Osteoblast (primary cell): Measurements from ENCODE around the gene MARCHF2. TPM values are rescaled to one million over a fixed set of nuclear protein-coding genes. Genes with fewer than 3 reads are reported as not detected.

Experiments
- DNase-seq: peaks from one replicate; pipeline ENCODE4 v3.0.0; 2011; ENCODE audit warnings: low spot score, mixed read lengths; ENCODE audit not compliant: insufficient read length; ENCODE audit errors: missing footprints
- H2AFZ ChIP-seq: 2 replicates; pipeline ENCODE4 v1.6.0; 2011; ENCODE audit warnings: mild to moderate bottlenecking, low read length
- H3K27ac ChIP-seq: 2 replicates; pipeline ENCODE4 v1.5.1; 2011; ENCODE audit warnings: mild to moderate bottlenecking, low read depth, low read length, moderate library complexity
- H3K27me3 ChIP-seq: 2 replicates; pipeline ENCODE4 v1.6.0; 2012; ENCODE audit warnings: mild to moderate bottlenecking, control low read depth, inconsistent platforms, low read length, moderate library complexity; ENCODE audit not compliant: insufficient read depth
- H3K36me3 ChIP-seq: 2 replicates; pipeline ENCODE4 v1.5.1; 2011; ENCODE audit warnings: mild to moderate bottlenecking, low read length, control low read depth, moderate library complexity; ENCODE audit not compliant: insufficient read depth
- H3K4me1 ChIP-seq: 2 replicates; pipeline ENCODE4 v1.5.1; 2011; ENCODE audit warnings: mild to moderate bottlenecking, low read length, control low read depth, moderate library complexity; ENCODE audit not compliant: insufficient read depth
- H3K4me2 ChIP-seq: 2 replicates; pipeline ENCODE4 v1.6.0; 2011; ENCODE audit warnings: mild to moderate bottlenecking, low read length; ENCODE audit not compliant: insufficient read depth
- H3K4me3 ChIP-seq: fragments of 200-600 bp; sonication (generic); 3 replicates; pipeline ENCODE4 v1.5.1; 2012; ENCODE audit warnings: mild to moderate bottlenecking, low read length, inconsistent platforms; ENCODE audit not compliant: insufficient read depth
- H3K79me2 ChIP-seq: 2 replicates; pipeline ENCODE4 v1.6.0; 2012; ENCODE audit warnings: mild to moderate bottlenecking, low read length, control low read depth, inconsistent platforms; ENCODE audit not compliant: insufficient read depth
- H3K9me3 ChIP-seq: 2 replicates; pipeline ENCODE4 v1.5.1; 2011; ENCODE audit warnings: low read depth, low read length, control low read depth
- H4K20me1 ChIP-seq: 2 replicates; pipeline ENCODE4 v1.6.0; 2012; ENCODE audit warnings: mild to moderate bottlenecking, low read length, control low read depth; ENCODE audit not compliant: insufficient read depth
- CTCF ChIP-seq: IDR thresholded peaks from 2 replicates; pipeline ENCODE4 v1.5.1; 2011; ENCODE audit warnings: mild to moderate bottlenecking, low read depth, low read length, moderate library complexity; ENCODE audit errors: extremely low read depth
- total RNA-seq: library from RNA; depleted of rRNA; stranded (reverse); fragments of >200 nt; gene quantifications from 2 replicates; pipeline ENCODE4 v1.2.3, GENCODE V29; 2012

MARCHF2 gene
- total RNA-seq, 1 donor = 69.8 TPM

GRCh38 chr19:8478598-8478997 lies 65.5 kb downstream of the MARCHF2 start:
- Histone ChIP-seq H3K4me3 (no peak overlapping the region), H3K27ac (no peak overlapping the region)

GRCh38 chr19:8481201-8481600 lies 68.1 kb downstream of the MARCHF2 start:
- Histone ChIP-seq H3K4me1 (no peaks in the 10 kb centered on the region), H4K20me1 (peaks cover 55% of the 10 kb centered on the region), H3K4me2 (no peak overlapping the region), H3K9me3 (no peaks in the 10 kb centered on the region), H3K36me3 (peaks cover 67% of the 10 kb centered on the region), H2AFZ (no peak overlapping the region), H3K27me3 (no peaks in the 10 kb centered on the region), H3K27ac (no peak overlapping the region), H3K4me3 (no peak overlapping the region), H3K79me2 (peaks cover 85% of the 10 kb centered on the region)
- DNase-seq = no peak
- no peak for TF ChIP-seq CTCF

More at GRCh38 chr19:8478598-8478997, 65.5 kb downstream of the MARCHF2 start:
- Histone ChIP-seq H3K36me3 (peaks cover 65% of the 10 kb centered on the region), H2AFZ (no peak overlapping the region), H3K27me3 (no peaks in the 10 kb centered on the region), H3K79me2 (peaks cover 89% of the 10 kb centered on the region), H3K9me3 (no peaks in the 10 kb centered on the region), H4K20me1 (peaks cover 49% of the 10 kb centered on the region), H3K4me2 (no peak overlapping the region), H3K4me1 (no peaks in the 10 kb centered on the region)
- TF ChIP-seq CTCF = no peak
- peak; percentile 84 for DNase-seq

GRCh38 chr19:8481616-8482015 lies 68.5 kb downstream of the MARCHF2 start:
- no peak overlapping the region for H2AFZ ChIP-seq
- no peak for TF ChIP-seq CTCF
- no peak overlapping the region for H3K4me3 ChIP-seq
- H3K27ac ChIP-seq = no peak overlapping the region
- H4K20me1 ChIP-seq = peaks cover 53% of the 10 kb centered on the region
- peaks cover 68% of the 10 kb centered on the region for H3K36me3 ChIP-seq
- DNase-seq = no peak
- H3K9me3 ChIP-seq = no peaks in the 10 kb centered on the region
- peaks cover 84% of the 10 kb centered on the region for H3K79me2 ChIP-seq
- H3K4me2 ChIP-seq = no peak overlapping the region
- H3K4me1 ChIP-seq = no peaks in the 10 kb centered on the region
- no peaks in the 10 kb centered on the region for H3K27me3 ChIP-seq

GRCh38 chr19:8482696-8483095 lies 69.6 kb downstream of the MARCHF2 start:
- Histone ChIP-seq H3K36me3 (peaks cover 70% of the 10 kb centered on the region), H3K27me3 (no peaks in the 10 kb centered on the region), H4K20me1 (peaks cover 47% of the 10 kb centered on the region), H2AFZ (no peak overlapping the region), H3K9me3 (no peaks in the 10 kb centered on the region), H3K79me2 (peaks cover 73% of the 10 kb centered on the region), H3K4me1 (no peaks in the 10 kb centered on the region), H3K4me2 (no peak overlapping the region), H3K27ac (no peak overlapping the region), H3K4me3 (no peak overlapping the region)
- no peak for TF ChIP-seq CTCF
- no peak for DNase-seq
